WTC11 (cell line): Measurements from ENCODE around the gene PEX1. TPM values are rescaled to one million over a fixed set of nuclear protein-coding genes. Genes with fewer than 3 reads are reported as not detected.

Experiments used
- ATAC-seq: fragments of 200-7000 bp; cut with Tn5 transposase; 2 replicates; pipeline ENCODE4 v1.10.0; 2021; ENCODE audit warnings: mild to moderate bottlenecking, moderate library complexity
- CTCF ChIA-PET: fragments of 300-600 bp; sonication (Branson Sonifier 250); formaldehyde crosslinking; loops from one replicate; lab custom pipeline; 2021; ENCODE audit warnings: antibody characterized with exemption; lab: Charles Lee
- POLR2A ChIA-PET: fragments of 350-600 bp; sonication (Branson Sonifier 250); formaldehyde crosslinking; loops from one replicate; lab custom pipeline; 2021; ENCODE audit warnings: antibody characterized with exemption; lab: Charles Lee
- DNase-seq: peaks from one replicate; pipeline ENCODE4 v3.0.0; 2021; ENCODE audit warnings: low spot score
- H3K27ac Mint-ChIP-seq: 2 replicates; pipeline ENCODE4 v1.8.0; 2021; ENCODE audit warnings: mixed read lengths
- H3K27me3 Mint-ChIP-seq: 2 replicates; pipeline ENCODE4 v1.8.0; 2021; ENCODE audit warnings: low read depth, mild to moderate bottlenecking, moderate library complexity, mixed read lengths
- H3K36me3 Mint-ChIP-seq: 2 replicates; pipeline ENCODE4 v1.8.0; 2021; ENCODE audit warnings: mixed read lengths
- H3K4me1 Mint-ChIP-seq: 2 replicates; pipeline ENCODE4 v1.8.0; 2022; ENCODE audit warnings: mixed read lengths
- H3K4me3 Mint-ChIP-seq: 2 replicates; pipeline ENCODE4 v1.8.0; 2021; ENCODE audit warnings: mild to moderate bottlenecking, moderate library complexity, mixed read lengths
- H3K9me3 Mint-ChIP-seq: 2 replicates; pipeline ENCODE4 v1.8.0; 2021; ENCODE audit warnings: mixed read lengths
- CREB1 ChIP-seq: sonication (generic); formaldehyde crosslinking; IDR thresholded peaks from 2 replicates; pipeline ENCODE4 v1.8.0; 2023; ENCODE audit warnings: mild to moderate bottlenecking, missing genetic modification reagents
- CTCF ChIP-seq: fragments of 200-600 bp; IDR thresholded peaks from 2 replicates; pipeline ENCODE4 v1.8.0; 2022; ENCODE audit warnings: antibody characterized with exemption
- E2F5 ChIP-seq: sonication (generic); formaldehyde crosslinking; IDR thresholded peaks from 2 replicates; pipeline ENCODE4 v1.8.1; 2022; ENCODE audit warnings: mild to moderate bottlenecking, moderate library complexity, missing genetic modification reagents
- ETV6 ChIP-seq: sonication (generic); formaldehyde crosslinking; IDR thresholded peaks from 2 replicates; pipeline ENCODE4 v1.8.1; 2022; ENCODE audit warnings: mild to moderate bottlenecking, missing genetic modification reagents
- GTF2I ChIP-seq: fragments of 250-450 bp; sonication (Bioruptor Pico); conservative IDR thresholded peaks from 2 replicates; pipeline ENCODE4 v1.4.0; 2021; ENCODE audit warnings: mild to moderate bottlenecking
- JUN ChIP-seq: sonication (generic); formaldehyde crosslinking; IDR thresholded peaks from 2 replicates; pipeline ENCODE4 v1.8.0; 2023; ENCODE audit warnings: mild to moderate bottlenecking, missing genetic modification reagents
- KAT7 ChIP-seq: sonication (generic); formaldehyde crosslinking; IDR thresholded peaks from 2 replicates; pipeline ENCODE4 v1.8.1; 2023; ENCODE audit warnings: missing genetic modification reagents, mild to moderate bottlenecking, borderline replicate concordance
- MLX ChIP-seq: sonication (generic); formaldehyde crosslinking; IDR thresholded peaks from 2 replicates; pipeline ENCODE4 v1.8.1; 2023; ENCODE audit warnings: mild to moderate bottlenecking, missing genetic modification reagents, moderate library complexity
- NFE2L1 ChIP-seq: sonication (generic); formaldehyde crosslinking; IDR thresholded peaks from 2 replicates; pipeline ENCODE4 v1.8.1; 2023; ENCODE audit warnings: missing genetic modification reagents
- PRRX2 ChIP-seq: fragments of 250-450 bp; sonication (Bioruptor Pico); IDR thresholded peaks from 2 replicates; pipeline ENCODE4 v1.8.0; 2021; ENCODE audit warnings: mild to moderate bottlenecking
- SOX15 ChIP-seq: fragments of 250-450 bp; sonication (Bioruptor Pico); IDR thresholded peaks from 2 replicates; pipeline ENCODE4 v1.9.0; 2021; ENCODE audit warnings: mild to moderate bottlenecking
- STAT6 ChIP-seq: sonication (generic); formaldehyde crosslinking; conservative IDR thresholded peaks from 2 replicates; pipeline ENCODE4 v1.8.1; 2023; ENCODE audit warnings: mild to moderate bottlenecking, low read depth, missing genetic modification reagents, moderate library complexity
- TEAD4 ChIP-seq: sonication (generic); formaldehyde crosslinking; IDR thresholded peaks from 2 replicates; pipeline ENCODE4 v1.8.0; 2022; ENCODE audit warnings: mild to moderate bottlenecking, missing genetic modification reagents
- ZBTB21 ChIP-seq: sonication (generic); formaldehyde crosslinking; IDR thresholded peaks from 2 replicates; pipeline ENCODE4 v1.8.1; 2023; ENCODE audit warnings: mild to moderate bottlenecking, missing genetic modification reagents, borderline replicate concordance
- ZNF396 ChIP-seq: fragments of 250-450 bp; sonication (Bioruptor Pico); IDR thresholded peaks from 2 replicates; pipeline ENCODE4 v1.8.0; 2021; ENCODE audit warnings: mild to moderate bottlenecking, moderate library complexity, borderline replicate concordance
- ZNF423 ChIP-seq: fragments of 250-450 bp; sonication (Bioruptor Pico); IDR thresholded peaks from 2 replicates; pipeline ENCODE4 v2.1.2; 2022; ENCODE audit warnings: mild to moderate bottlenecking, moderate library complexity
- ZSCAN18 ChIP-seq: fragments of 250-450 bp; sonication (Bioruptor Pico); IDR thresholded peaks from 2 replicates; pipeline ENCODE4 v2.1.2; 2022; ENCODE audit warnings: mild to moderate bottlenecking, moderate library complexity
- total RNA-seq: library from RNA; stranded (reverse); gene quantifications from 3 replicates; pipeline ENCODE4 v1.2.3, GENCODE V29; 2021

PEX1 gene
- total RNA-seq, 1 experiment from 2014 or later: 24.9 TPM

GRCh38 chr7:92520024-92520423 is 8.3 kb downstream of the PEX1 start:
- ATAC-seq: no peak
- no peak overlapping the region for H3K4me3 Mint-ChIP-seq
- CTCF ChIA-PET: no interaction called here

GRCh38 chr7:92517631-92518030 is 10.7 kb downstream of the PEX1 start:
- H3K27me3 Mint-ChIP-seq: no peaks in the 10 kb centered on the region
- ChIA-PET POLR2A (no interaction called here), CTCF (no interaction called here)
- H3K9me3 Mint-ChIP-seq: 0 out of 2 replicates have a peak, but pooled peaks cover 6% of the 10 kb centered on the region
- no peak for TF ChIP-seq CREB1 (CRISPR knock-in tag)
- no peak for TF ChIP-seq ZBTB21 (CRISPR knock-in tag)
- no peak for TF ChIP-seq PRRX2
- TF ChIP-seq ZNF396 (CRISPR knock-in tag): no peak
- no peak overlapping the region for H3K4me3 Mint-ChIP-seq
- DNase-seq: no peak
- no peak for ATAC-seq
- no peak overlapping the region for H3K27ac Mint-ChIP-seq
- peaks cover 18% of the 10 kb centered on the region for H3K36me3 Mint-ChIP-seq
- H3K4me1 Mint-ChIP-seq: no peaks in the 10 kb centered on the region

More at GRCh38 chr7:92520024-92520423, 8.3 kb downstream of the PEX1 start:
- Mint-ChIP-seq H3K9me3 (no peaks in the 10 kb centered on the region), H3K36me3 (peaks cover 9% of the 10 kb centered on the region), H3K4me1 (no peaks in the 10 kb centered on the region), H3K27me3 (no peaks in the 10 kb centered on the region), H3K27ac (no peak overlapping the region)
- POLR2A ChIA-PET: no interaction called here
- TF ChIP-seq CTCF (no peak), GTF2I (CRISPR knock-in tag) (no peak), NFE2L1 (CRISPR knock-in tag) (no peak), JUN (CRISPR knock-in tag) (no peak), E2F5 (no peak), MLX (CRISPR knock-in tag) (no peak), ZSCAN18 (CRISPR knock-in tag) (no peak), SOX15 (CRISPR knock-in tag) (no peak), STAT6 (CRISPR knock-in tag) (no peak), ZNF423 (CRISPR knock-in tag) (no peak), KAT7 (CRISPR knock-in tag) (no peak), ETV6 (no peak), TEAD4 (CRISPR knock-in tag) (no peak)
- no peak for DNase-seq
